BJ (cell line): ENCODE measurements around the gene CYP1A2. TPM values are rescaled to one million over a fixed set of nuclear protein-coding genes. Genes with fewer than 3 reads are reported as not detected.

ENCODE experiments used
- CTCF ChIA-PET: fragments of 350-600 bp; formaldehyde crosslinking; extraction: SDS; loops from one replicate; lab custom pipeline; 2021; ENCODE audit warnings: antibody characterized with exemption, inconsistent platforms; lab: Yijun Ruan, JAX
- POLR2A ChIA-PET: fragments of 300-600 bp; sonication (Branson Sonifier 250); formaldehyde crosslinking; extraction: SDS; loops from one replicate; lab custom pipeline; 2021; ENCODE audit warnings: antibody characterized with exemption; lab: Charles Lee
- DNase-seq: peaks from one replicate; pipeline ENCODE4 v3.0.0-alpha.2; 2011; ENCODE audit warnings: low read depth
- H3K27me3 ChIP-seq: 2 replicates; pipeline ENCODE4 v1.6.0; 2011; ENCODE audit warnings: low read length; ENCODE audit not compliant: control insufficient read depth, insufficient read depth
- H3K36me3 ChIP-seq: 2 replicates; pipeline ENCODE4 v1.5.1; 2011; ENCODE audit warnings: low read length; ENCODE audit not compliant: control insufficient read depth, insufficient read depth
- H3K4me3 ChIP-seq: 2 replicates; pipeline ENCODE4 v1.5.1; 2011; ENCODE audit warnings: low read depth, mild to moderate bottlenecking, control low read depth, low read length
- CTCF ChIP-seq: IDR thresholded peaks from 2 replicates; pipeline ENCODE4 v1.5.1; 2011; ENCODE audit warnings: low read depth, mild to moderate bottlenecking, control low read depth, inconsistent platforms, low read length, moderate library complexity; ENCODE audit not compliant: insufficient read depth
- polyA plus RNA-seq: library from polyadenylated mRNA; depleted of rRNA; stranded (reverse); fragments of >200 nt; gene quantifications from 2 replicates; pipeline ENCODE4 v1.2.3, GENCODE V29; 2011

CYP1A2 gene
- polyA plus RNA-seq, 1 experiment = not detected

DNA sequence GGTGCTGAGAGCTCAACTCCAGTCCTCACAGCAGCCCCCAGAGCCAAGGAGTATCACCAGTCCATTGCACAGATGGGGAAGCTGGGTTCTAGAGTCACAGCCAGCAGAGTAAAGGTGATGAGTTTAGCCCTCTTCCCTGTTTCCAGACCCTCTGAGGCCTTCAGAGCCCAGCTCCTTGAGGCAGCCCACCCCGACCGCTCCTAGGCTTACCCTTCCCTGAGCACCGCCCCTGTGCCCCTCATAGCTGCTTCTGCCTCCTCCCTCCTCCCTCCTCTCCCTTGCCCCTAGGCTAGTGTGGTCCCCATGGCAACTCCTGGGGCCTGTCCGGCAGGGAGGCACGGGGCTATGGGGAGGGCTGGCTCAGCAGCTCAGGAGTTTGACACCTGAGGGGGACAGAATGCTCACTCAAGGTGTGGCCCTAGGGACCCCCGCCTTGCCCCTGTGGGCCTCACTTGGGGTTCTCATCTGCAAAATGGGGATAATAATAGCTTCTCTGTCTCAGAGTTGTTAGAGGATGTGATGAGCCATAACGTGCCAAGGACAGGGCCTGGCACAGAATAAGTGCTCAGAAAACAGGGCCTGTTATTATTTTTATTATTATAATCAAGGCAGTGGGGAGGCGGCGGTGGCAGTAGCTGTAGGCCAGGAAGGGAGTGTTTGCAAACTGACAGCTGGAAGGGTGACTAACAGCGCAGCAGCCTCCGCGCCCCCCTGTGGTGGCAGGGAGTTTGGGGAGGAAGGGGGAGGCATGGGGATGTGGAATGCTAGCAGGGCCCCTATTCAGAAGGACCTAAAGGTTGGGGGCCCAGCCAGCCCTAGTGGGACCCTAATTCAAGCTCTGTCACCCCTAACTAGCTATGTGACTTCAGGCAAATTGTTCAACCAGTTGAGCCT is 44.7 kb downstream of the CYP1A2 start:
- ChIA-PET CTCF (interaction anchor here (0.6 to 9.7 kb wide), 9 partner anchors 12 to 162 kb away, joined by 3 to 62 read pairs (median 4); partner anchors contain the start of gene CSK), POLR2A (interaction anchor here (0.6 kb wide), 1 partner anchor 264 kb away, joined by 5 read pairs; no protein-coding TSS in a partner anchor)
- DNase-seq = no peak
- Histone ChIP-seq H3K4me3 (no peak overlapping the region), H3K36me3 (no peaks in the 10 kb centered on the region; the same call in 1 of the 2 replicates), H3K27me3 (no peaks in the 10 kb centered on the region)
- peak; percentile 24; the same call in 1 of the 2 replicates for TF ChIP-seq CTCF

DNA sequence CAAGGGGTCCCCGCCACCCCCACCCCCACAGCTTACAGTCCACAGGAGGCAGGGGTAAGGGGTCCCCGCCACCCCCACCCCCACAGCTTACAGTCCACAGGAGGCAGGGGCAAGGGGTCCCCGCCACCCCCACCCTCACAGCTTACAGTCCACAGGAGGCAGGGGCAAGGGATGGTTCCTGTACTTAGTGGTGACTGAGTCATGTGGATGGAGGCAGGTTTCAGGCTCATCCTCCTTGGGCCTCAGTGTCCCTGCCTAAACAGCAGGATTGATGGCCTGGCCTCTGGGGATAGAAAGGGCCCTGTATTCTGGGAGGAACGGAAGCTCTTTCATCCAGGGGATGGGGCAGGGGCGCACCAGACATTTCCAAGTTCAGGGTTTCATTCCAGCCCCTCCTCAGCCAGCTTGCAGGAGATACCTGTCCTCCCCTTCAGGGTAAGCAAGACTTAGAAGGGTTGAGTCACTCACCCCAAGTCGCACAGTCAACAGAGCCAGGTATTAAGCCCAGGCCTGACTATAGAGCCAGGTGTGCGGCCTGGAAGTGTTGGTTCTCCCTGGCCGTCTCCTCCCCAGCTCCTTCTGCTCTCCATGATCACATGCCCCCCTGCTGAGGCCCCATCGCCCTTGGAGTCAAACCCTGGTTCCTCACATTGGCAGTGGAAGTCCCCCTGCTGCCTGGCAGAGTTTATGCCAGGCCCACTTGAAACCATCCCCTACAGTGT is 45.8 kb downstream of the CYP1A2 start:
- H3K27me3 ChIP-seq = no peaks in the 10 kb centered on the region
- ChIA-PET CTCF (interaction anchor here (0.9 to 9.7 kb wide), 6 partner anchors 11 to 163 kb away, joined by 3 to 62 read pairs (median 4); partner anchors contain the start of gene CSK), POLR2A (no interaction called here)
- H3K36me3 ChIP-seq = peaks cover 2% of the 10 kb centered on the region
- TF ChIP-seq CTCF = no peak
- no peak for DNase-seq
- H3K4me3 ChIP-seq = no peak overlapping the region

GRCh38 chr15:74794970-74795349 is 46.3 kb downstream of the CYP1A2 start:
- DNase-seq = no peak
- TF ChIP-seq CTCF = no peak
- POLR2A ChIA-PET = no interaction called here
- Histone ChIP-seq H3K36me3 (peaks cover 6% of the 10 kb centered on the region), H3K4me3 (no peak overlapping the region), H3K27me3 (no peaks in the 10 kb centered on the region)
- CTCF ChIA-PET = interaction anchor here (1.2 to 9.7 kb wide), 4 partner anchors 10 to 163 kb away, joined by 3 to 62 read pairs (median 7); partner anchors contain the start of gene CSK

DNA sequence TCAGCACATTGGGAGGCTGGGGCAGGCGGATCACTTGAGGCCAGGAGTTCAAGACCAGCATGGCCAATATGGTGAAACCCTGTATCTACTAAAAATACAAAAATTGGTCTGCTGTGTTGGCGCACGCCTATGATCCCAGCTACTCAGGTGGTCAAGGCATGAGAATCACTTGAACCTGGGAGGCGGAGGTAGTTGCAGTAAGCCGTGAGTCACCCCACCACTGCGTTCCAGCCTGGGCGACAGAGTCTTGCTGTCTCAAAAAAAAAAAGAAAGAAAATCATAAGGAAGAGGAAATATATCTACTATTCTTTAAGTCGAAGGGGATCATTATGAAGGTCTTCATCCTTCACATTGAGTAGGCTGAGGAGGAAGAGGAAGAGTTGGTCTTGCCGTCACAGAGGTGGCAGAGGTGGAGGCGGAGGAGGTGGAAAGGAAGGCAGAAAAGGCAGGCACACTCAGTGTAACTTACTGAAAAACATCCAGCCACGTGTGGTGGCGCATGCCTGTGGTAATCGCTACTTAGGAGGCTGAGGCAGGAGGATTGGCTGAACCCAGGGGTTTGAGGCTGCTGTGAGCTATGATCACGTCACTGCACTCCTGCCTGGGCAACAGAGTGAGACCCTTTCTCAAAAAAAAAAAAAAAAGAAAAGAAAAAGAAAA is 47.5 kb downstream of the CYP1A2 start:
- H3K36me3 ChIP-seq = peaks cover 11% of the 10 kb centered on the region
- no peak overlapping the region for H3K4me3 ChIP-seq
- CTCF ChIA-PET = interaction anchor here (0.6 to 9.7 kb wide), 4 partner anchors 8 to 165 kb away, joined by 5 to 62 read pairs (median 10); partner anchors contain the start of gene CSK
- DNase-seq = no peak
- POLR2A ChIA-PET = no interaction called here
- TF ChIP-seq CTCF = no peak
- no peaks in the 10 kb centered on the region for H3K27me3 ChIP-seq
